B cell (primary cell): ENCODE results near the gene ZNF701. TPM values are rescaled to one million over a fixed set of nuclear protein-coding genes. Genes with fewer than 3 reads are reported as not detected.
A peak's percentile ranks its signal among the peaks of the same experiment; 100 is the strongest.
"Not testable (repeated sequence)": the region's sequence is repeated elsewhere in the genome, so short reads cannot be mapped to it uniquely, and the experiment has no call there.

ENCODE experiments used
- ATAC-seq: fragments of 200-7000 bp; cut with Tn5 transposase; one replicate; pipeline ENCODE4 v1.10.0; 2021; ENCODE audit warnings: low read depth, mild to moderate bottlenecking, moderate number of reproducible peaks, moderate library complexity
- CTCF ChIA-PET: fragments of 350-600 bp; sonication (Branson Sonifier 250); formaldehyde crosslinking; loops from one replicate; lab custom pipeline; 2021; ENCODE audit warnings: antibody characterized with exemption, inconsistent platforms; lab: Charles Lee
- POLR2A ChIA-PET: fragments of 350-600 bp; sonication (Branson Sonifier 250); formaldehyde crosslinking; loops from one replicate; lab custom pipeline; 2021; ENCODE audit warnings: antibody characterized with exemption; lab: Charles Lee
- DNase-seq: peaks from one replicate; pipeline ENCODE4 v3.0.0; 2013
- H2AFZ ChIP-seq: 2 replicates; pipeline ENCODE4 v1.6.1; 2012; ENCODE audit warnings: mild to moderate bottlenecking, low read depth, low read length; ENCODE audit not compliant: insufficient read depth, poor library complexity, severe bottlenecking
- H3K27ac ChIP-seq, 2 donors: 1 replicate in 1 of 2; 2 replicates in 1 of 2; pipeline ENCODE4 v1.5.1; 2012 to 2013; ENCODE audit warnings: low read length in 2 of 2, mild to moderate bottlenecking in 2 of 2, moderate library complexity in 1 of 2
- H3K27me3 ChIP-seq, 4 experiments: fragments of 200-600 bp in 1 of 4; sonication (generic) in 1 of 4; replicated peaks in 1 of 4; 1 replicate in 2 of 4; 2 replicates in 2 of 4; pipeline versions ENCODE4 v1.6.1 to v1.7.0; 2013 to 2016; ENCODE audit warnings: low read length in 3 of 4, mild to moderate bottlenecking in 2 of 4, mixed read lengths in 1 of 4, moderate library complexity in 1 of 4; ENCODE audit not compliant: insufficient read depth in 4 of 4, control insufficient read depth in 3 of 4; ENCODE audit errors: control extremely low read depth in 1 of 4
- H3K36me3 ChIP-seq, 2 experiments: replicated peaks in 1 of 2; 1 replicate in 1 of 2; 2 replicates in 1 of 2; pipeline versions ENCODE4 v1.6.1 to v1.7.1; 2013; ENCODE audit warnings: low read length in 1 of 2; ENCODE audit not compliant: insufficient read depth in 2 of 2, control insufficient read depth in 1 of 2; ENCODE audit errors: control extremely low read depth in 1 of 2, extremely low read depth in 1 of 2
- H3K4me1 ChIP-seq, 2 donors: fragments of 200-600 bp in 1 of 2; sonication (generic) in 1 of 2; 1 replicate in 1 of 2; 2 replicates in 1 of 2; pipeline versions ENCODE4 v1.5.1 to v1.6.1; 2013 to 2017; ENCODE audit warnings: low read length in 2 of 2; ENCODE audit not compliant: control insufficient read depth in 2 of 2, insufficient read depth in 2 of 2
- H3K4me2 ChIP-seq: replicated peaks from 2 replicates; pipeline ENCODE3; 2012; ENCODE audit warnings: mild to moderate bottlenecking, low read depth, low read length; ENCODE audit not compliant: poor library complexity, severe bottlenecking
- H3K4me3 ChIP-seq, 5 experiments: fragments of 200-600 bp in 1 of 5; sonication (generic) in 1 of 5; 1 replicate in 3 of 5; 2 replicates in 2 of 5; pipeline versions ENCODE4 v1.5.1 to v1.7.0; 2011 to 2016; ENCODE audit warnings: low read length in 4 of 5, mild to moderate bottlenecking in 4 of 5, low read depth in 2 of 5, control low read depth in 1 of 5, moderate library complexity in 1 of 5; ENCODE audit not compliant: insufficient read depth in 1 of 5; ENCODE audit errors: control extremely low read depth in 1 of 5, extremely low read depth in 1 of 5
- H3K79me2 ChIP-seq: fragments of 200-600 bp; sonication (generic); one replicate; pipeline ENCODE4 v1.6.0; 2016; ENCODE audit warnings: low read length; ENCODE audit not compliant: control insufficient read depth, insufficient read depth
- H3K9ac ChIP-seq: fragments of 200-600 bp; sonication (generic); 2 replicates; pipeline ENCODE4 v1.6.1; 2017; ENCODE audit warnings: mild to moderate bottlenecking, low read length, moderate library complexity
- H3K9me3 ChIP-seq, 3 donors: one replicate each; pipeline versions ENCODE4 v1.6.1 to v1.7.1; 2013; ENCODE audit warnings: low read length in 2 of 3; ENCODE audit not compliant: control insufficient read depth in 2 of 3, insufficient read depth in 1 of 3; ENCODE audit errors: control extremely low read depth in 1 of 3
- H4K20me1 ChIP-seq: 2 replicates; pipeline ENCODE4 v1.6.0; 2012; ENCODE audit warnings: mild to moderate bottlenecking, low read length; ENCODE audit not compliant: insufficient read depth, control insufficient read depth, poor library complexity, severe bottlenecking
- H3K27ac Mint-ChIP-seq: one replicate; pipeline ENCODE4 v1.8.0; 2021; ENCODE audit warnings: mixed read lengths
- H3K27me3 Mint-ChIP-seq: one replicate; pipeline ENCODE4 v1.8.0; 2021; ENCODE audit warnings: mixed read lengths
- H3K4me1 Mint-ChIP-seq: one replicate; pipeline ENCODE4 v1.8.0; 2021; ENCODE audit warnings: mixed read lengths
- H3K4me3 Mint-ChIP-seq: one replicate; pipeline ENCODE4 v1.8.0; 2021; ENCODE audit warnings: mixed read lengths
- H3K9me3 Mint-ChIP-seq: one replicate; pipeline ENCODE4 v1.8.0; 2022; ENCODE audit warnings: mixed read lengths; ENCODE audit not compliant: insufficient read depth
- EZH2 ChIP-seq: IDR thresholded peaks from 2 replicates; pipeline ENCODE4 v1.6.1; 2012; ENCODE audit warnings: borderline replicate concordance, low read depth, mild to moderate bottlenecking, moderate library complexity, low read length; ENCODE audit not compliant: insufficient read depth, poor library complexity, severe bottlenecking
- WGBS: methylation state at CpG from one replicate; pipeline ENCODE4 v1.1.5; 2013; ENCODE audit warnings: missing lambda C conversion rate; ENCODE audit not compliant: insufficient coverage; 5-methylcytosine and 5-hydroxymethylcytosine counted together
- intact Hi-C: fragments of 100-400 bp; cut with micrococcal nuclease; formaldehyde crosslinking; loops from one replicate; pipeline ENCODE4 v1.10.0; 2022
- polyA plus RNA-seq: library from polyadenylated mRNA; depleted of rRNA; stranded (reverse); fragments of >200 nt; gene quantifications from 2 replicates; pipeline ENCODE4 v1.2.3, GENCODE V29; 2012
- total RNA-seq, 2 donors: library from RNA; stranded (reverse); fragments of 120-200 nt in 1 of 2; gene quantifications; 1 replicate in 1 of 2; 2 replicates in 1 of 2; pipeline versions ENCODE4 v1.2.3 to v1.2.4, GENCODE V29; 2013 to 2022
- TF ChIP-seq, protein P1 (sequence below): fragments of 200-600 bp; IDR thresholded peaks from one replicate; pipeline ENCODE4 v1.8.0; 2022; ENCODE audit warnings: antibody characterized with exemption, mild to moderate bottlenecking

Gene ZNF701
- total and polyA plus RNA-seq, 2 donors (not counting 1 experiment from before 2014, with no cell fraction given): 13.0 to 49.2 TPM

DNA sequence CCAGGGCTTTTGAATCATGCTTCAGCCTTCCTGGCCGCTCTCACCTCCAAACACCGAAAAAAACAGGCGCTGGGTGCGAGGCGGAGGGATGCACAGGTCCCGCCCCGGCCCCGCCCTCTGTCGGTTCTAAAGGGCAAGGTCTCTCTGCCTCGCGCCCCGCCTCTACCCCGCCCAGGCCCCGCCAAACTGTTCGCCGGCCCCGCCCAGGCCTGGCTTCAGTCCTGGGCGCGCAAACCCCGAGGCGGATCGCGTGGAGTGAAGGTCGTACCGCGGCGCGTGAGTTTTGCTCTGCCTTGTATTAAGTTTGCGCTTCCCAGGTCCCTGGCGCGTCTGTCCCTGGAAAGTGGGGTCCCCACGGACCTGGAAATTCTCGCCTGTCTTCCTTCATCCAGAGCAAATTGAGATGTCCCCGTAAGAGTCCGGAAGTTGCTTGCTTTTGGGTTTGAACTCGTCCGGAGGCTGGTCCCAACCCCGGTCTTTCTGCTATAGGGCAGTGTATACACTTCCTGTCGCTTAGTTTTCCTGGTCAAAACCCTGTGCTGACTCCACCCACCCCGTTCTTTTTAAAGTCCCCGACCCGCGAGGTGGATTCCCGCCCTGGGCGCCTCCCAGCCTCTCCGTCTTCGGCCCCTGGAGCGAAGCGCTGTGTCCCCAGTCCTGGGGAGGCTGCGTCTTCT, 34.2 kb upstream of the ZNF701 start:
- peak; percentile 90 for DNase-seq
- Mint-ChIP-seq H3K4me3 (peak overlapping the region; percentile 95), H3K27me3 (no peaks in the 10 kb centered on the region), H3K4me1 (peaks cover 31% of the 10 kb centered on the region), H3K9me3 (no peaks in the 10 kb centered on the region), H3K27ac (peak overlapping the region; percentile 90)
- WGBS: under 1% methylated on average over 50 of the region's 50 CpGs
- ATAC-seq: peak; percentile 99
- H3K36me3 ChIP-seq: peaks cover 0 to 7% of the 10 kb centered on the region in 2 experiments
- peak overlapping the region; percentile 85 for H2AFZ ChIP-seq
- H3K9me3 ChIP-seq: peaks cover 0 to 15% (median 0%) of the 10 kb centered on the region in 3 donors
- no peaks in the 10 kb centered on the region for H4K20me1 ChIP-seq
- peak overlapping the region; percentile 67 for H3K4me2 ChIP-seq
- ChIA-PET CTCF (no interaction called here), POLR2A (no interaction called here)
- H3K79me2 ChIP-seq: peaks cover 42% of the 10 kb centered on the region
- TF ChIP-seq, protein P1, sequence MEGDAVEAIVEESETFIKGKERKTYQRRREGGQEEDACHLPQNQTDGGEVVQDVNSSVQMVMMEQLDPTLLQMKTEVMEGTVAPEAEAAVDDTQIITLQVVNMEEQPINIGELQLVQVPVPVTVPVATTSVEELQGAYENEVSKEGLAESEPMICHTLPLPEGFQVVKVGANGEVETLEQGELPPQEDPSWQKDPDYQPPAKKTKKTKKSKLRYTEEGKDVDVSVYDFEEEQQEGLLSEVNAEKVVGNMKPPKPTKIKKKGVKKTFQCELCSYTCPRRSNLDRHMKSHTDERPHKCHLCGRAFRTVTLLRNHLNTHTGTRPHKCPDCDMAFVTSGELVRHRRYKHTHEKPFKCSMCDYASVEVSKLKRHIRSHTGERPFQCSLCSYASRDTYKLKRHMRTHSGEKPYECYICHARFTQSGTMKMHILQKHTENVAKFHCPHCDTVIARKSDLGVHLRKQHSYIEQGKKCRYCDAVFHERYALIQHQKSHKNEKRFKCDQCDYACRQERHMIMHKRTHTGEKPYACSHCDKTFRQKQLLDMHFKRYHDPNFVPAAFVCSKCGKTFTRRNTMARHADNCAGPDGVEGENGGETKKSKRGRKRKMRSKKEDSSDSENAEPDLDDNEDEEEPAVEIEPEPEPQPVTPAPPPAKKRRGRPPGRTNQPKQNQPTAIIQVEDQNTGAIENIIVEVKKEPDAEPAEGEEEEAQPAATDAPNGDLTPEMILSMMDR: peak; percentile 29
- no peak for TF ChIP-seq EZH2
- intact Hi-C loops: loop anchor here (1.0 to 5.0 kb wide), 5 partner anchors 9 to 394 kb away; partner anchors contain the start of genes ZNF701, ZNF808 and ZNF83
- no peaks in the 10 kb centered on the region for H3K27me3 ChIP-seq
- H3K9ac ChIP-seq: peak overlapping the region; percentile 74
- peak overlapping the region; percentile 45 to 77 for H3K27ac ChIP-seq
- peak overlapping the region; percentile 71 to 86 (median 76) for H3K4me3 ChIP-seq
- H3K4me1 ChIP-seq: peaks cover 2 to 18% of the 10 kb centered on the region in 2 donors

- Histone ChIP-seq H3K4me1 (peaks cover 2 to 18% of the 10 kb centered on the region in 2 donors), H3K27ac (peak overlapping the region; percentile 45 to 77), H3K79me2 (peaks cover 43% of the 10 kb centered on the region), H3K9ac (peak overlapping the region; percentile 74), H3K9me3 (peaks cover 0 to 16% (median 0%) of the 10 kb centered on the region in 3 donors), H3K36me3 (peaks cover 0 to 7% of the 10 kb centered on the region in 2 experiments), H2AFZ (peak overlapping the region; percentile 85), H3K4me2 (peak overlapping the region; percentile 67), H3K4me3 (peak overlapping the region; percentile 71 to 86 (median 76)), H4K20me1 (no peaks in the 10 kb centered on the region), H3K27me3 (no peaks in the 10 kb centered on the region)
- ATAC-seq (peak; percentile 11), DNase-seq (no peak)
- intact Hi-C loops: loop anchor here (1.0 to 5.0 kb wide), 2 partner anchors 34 to 394 kb away; partner anchors contain the start of gene ZNF701
- no peaks in the 10 kb centered on the region for H3K27me3 Mint-ChIP-seq
- POLR2A ChIA-PET: no interaction called here
- peaks cover 31% of the 10 kb centered on the region for H3K4me1 Mint-ChIP-seq
- H3K27ac Mint-ChIP-seq: peak overlapping the region; percentile 90
- TF ChIP-seq, protein P1: no peak
- TF ChIP-seq EZH2: no peak
- 9% methylated on average over 17 of the region's 17 CpGs for WGBS
- CTCF ChIA-PET: no interaction called here
- peak overlapping the region; percentile 95 for H3K4me3 Mint-ChIP-seq
- H3K9me3 Mint-ChIP-seq: no peaks in the 10 kb centered on the region
Observed at GRCh38 chr19:52536448-52536800, 33.7 kb upstream of the ZNF701 start.

DNA sequence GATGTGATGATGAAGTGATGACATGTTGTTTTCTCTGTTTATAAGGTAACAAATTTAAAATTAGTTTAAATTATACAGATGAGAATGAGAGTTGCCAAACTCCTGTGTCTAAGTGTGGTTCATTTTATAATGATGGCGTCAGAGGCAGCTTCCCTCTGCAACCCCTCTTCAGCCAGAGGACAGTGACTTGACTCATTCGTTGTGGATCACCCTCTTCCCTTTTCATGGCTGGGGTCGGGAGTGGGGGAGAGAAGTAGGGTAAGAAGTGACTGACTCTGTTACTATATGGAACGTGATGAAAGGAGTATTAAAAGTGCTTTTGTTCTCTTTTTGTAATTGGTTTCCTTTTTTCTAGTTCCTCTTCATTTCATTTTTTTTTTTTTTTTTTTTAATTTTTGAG, 31.3 kb upstream of the ZNF701 start:
- no CpG with 5 or more reads among the region's 4 CpGs for WGBS
- peaks cover 0 to 15% of the 10 kb centered on the region in 2 experiments for H3K36me3 ChIP-seq
- H3K4me3 Mint-ChIP-seq, H3K4me3 ChIP-seq, H2AFZ ChIP-seq, DNase-seq, H3K27ac Mint-ChIP-seq, CTCF ChIA-PET, H4K20me1 ChIP-seq, H3K27me3 ChIP-seq, H3K27me3 Mint-ChIP-seq, POLR2A ChIA-PET, H3K4me2 ChIP-seq, H3K9me3 Mint-ChIP-seq, H3K9ac ChIP-seq, H3K27ac ChIP-seq, ATAC-seq: not testable (repeated sequence)
- H3K79me2 ChIP-seq: peaks cover 48% of the 10 kb centered on the region
- H3K9me3 ChIP-seq: peaks cover 0 to 26% (median 0%) of the 10 kb centered on the region in 3 donors
- intact Hi-C loops: loop anchor here (5.0 kb wide), 1 partner anchor 397 kb away; no protein-coding TSS in a partner anchor
- peaks cover 2 to 18% of the 10 kb centered on the region in 2 donors for H3K4me1 ChIP-seq
- H3K4me1 Mint-ChIP-seq: peaks cover 36% of the 10 kb centered on the region
